Stimulated activated CD8-positive, alpha-beta memory T cell treated with anti-CD3 and anti-CD28 coated beads, Interleukin-4, amount 100 ng/mL, for 4 hours (primary cell): ENCODE results near the gene GKN1.

Source experiments
- DNase-seq, 2 donors: peaks; one replicate each; pipeline ENCODE4 v3.0.0-alpha.2; 2020; ENCODE audit warnings: low read depth in 2 of 2, low spot score in 1 of 2

GKN1 gene

GRCh38 chr2:68959001-68959400 is 15.4 kb upstream of the GKN1 start:
- DNase-seq: no peak

GRCh38 chr2:68961380-68961779 is 13.1 kb upstream of the GKN1 start:
- DNase-seq: no peak

GRCh38 chr2:68964282-68964681 is 10.2 kb upstream of the GKN1 start:
- no peak for DNase-seq

GRCh38 chr2:68968221-68968620 is 6.2 kb upstream of the GKN1 start:
- DNase-seq: no peak

- DNase-seq: no peak
Measured at GRCh38 chr2:68969736-68970490, 4.5 kb upstream of the GKN1 start.

- DNase-seq: no peak
Measured at GRCh38 chr2:68970566-68971265, 3.7 kb upstream of the GKN1 start.

GRCh38 chr2:68971591-68972231 is 2.7 kb upstream of the GKN1 start:
- DNase-seq: no peak

- DNase-seq: no peak
Measured at GRCh38 chr2:68974946-68975665, 670 bp downstream of the GKN1 start.

- no peak for DNase-seq
Measured at GRCh38 chr2:68975844-68976243, 1.4 kb downstream of the GKN1 start.

- DNase-seq: no peak
Measured at GRCh38 chr2:68977453-68977852, 3.0 kb downstream of the GKN1 start.

GRCh38 chr2:68978098-68978497 is 3.7 kb downstream of the GKN1 start:
- DNase-seq: no peak

- DNase-seq: no peak
Measured at GRCh38 chr2:68980956-68981355, 6.5 kb downstream of the GKN1 start.

GRCh38 chr2:68987021-68987503 is 12.6 kb downstream of the GKN1 start:
- DNase-seq: no peak

GRCh38 chr2:68989035-68989434 is 14.6 kb downstream of the GKN1 start:
- DNase-seq: no peak

GRCh38 chr2:68992341-68992740 is 17.9 kb downstream of the GKN1 start:
- no peak for DNase-seq

GRCh38 chr2:68992933-68993332 is 18.5 kb downstream of the GKN1 start:
- no peak for DNase-seq

- no peak for DNase-seq
Measured at GRCh38 chr2:68993660-68994059, 19.2 kb downstream of the GKN1 start.

GRCh38 chr2:68994864-68995263 is 20.4 kb downstream of the GKN1 start:
- no peak for DNase-seq

- DNase-seq: no peak
Measured at GRCh38 chr2:68995916-68996315, 21.5 kb downstream of the GKN1 start.

- DNase-seq: no peak
Measured at GRCh38 chr2:68997401-68997800, 23.0 kb downstream of the GKN1 start.

GRCh38 chr2:69001879-69002278 is 27.4 kb downstream of the GKN1 start:
- no peak for DNase-seq
